Cardiac fibroblast (primary cell): Measurements from ENCODE around the gene ACSS2.

ENCODE experiments used
- DNase-seq, 2 donors: peaks; one replicate each; pipeline versions ENCODE4 v3.0.0 to v3.0.0-alpha.2; 2010; ENCODE audit warnings: low read depth in 2 of 2
- H3K4me3 ChIP-seq, 2 donors: replicated peaks in 1 of 2; 1 replicate in 1 of 2; 2 replicates in 1 of 2; pipeline ENCODE4 v1.5.1; 2011; ENCODE audit warnings: low read depth in 2 of 2, low read length in 2 of 2, mild to moderate bottlenecking in 2 of 2, moderate library complexity in 1 of 2
- TF ChIP-seq, protein P1 (sequence below): IDR thresholded peaks from one replicate; pipeline ENCODE4 v1.5.1; 2011; ENCODE audit warnings: low read depth, mild to moderate bottlenecking, low read length, inconsistent platforms

Gene ACSS2

DNA sequence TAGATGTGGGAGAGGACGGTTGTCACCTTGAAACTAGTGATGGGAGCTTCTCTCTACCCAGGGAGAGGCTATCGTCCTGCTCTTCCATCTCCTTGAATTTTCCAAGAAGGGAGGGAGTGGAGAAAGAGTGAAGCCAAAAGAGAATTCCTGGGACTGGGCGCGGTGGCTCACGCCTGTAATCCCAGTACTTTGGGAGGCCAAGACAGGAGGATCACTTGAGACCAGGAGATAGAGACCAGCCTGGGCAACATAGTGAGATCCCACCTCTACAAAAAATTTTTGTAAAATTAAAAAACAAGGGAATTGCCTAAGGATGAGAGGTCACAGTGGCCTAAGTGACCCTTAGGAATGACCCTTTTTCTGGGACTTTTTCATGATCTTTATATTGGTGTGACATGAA is 88.1 kb downstream of the ACSS2 start:
- no peak for DNase-seq
- TF ChIP-seq, protein P1, sequence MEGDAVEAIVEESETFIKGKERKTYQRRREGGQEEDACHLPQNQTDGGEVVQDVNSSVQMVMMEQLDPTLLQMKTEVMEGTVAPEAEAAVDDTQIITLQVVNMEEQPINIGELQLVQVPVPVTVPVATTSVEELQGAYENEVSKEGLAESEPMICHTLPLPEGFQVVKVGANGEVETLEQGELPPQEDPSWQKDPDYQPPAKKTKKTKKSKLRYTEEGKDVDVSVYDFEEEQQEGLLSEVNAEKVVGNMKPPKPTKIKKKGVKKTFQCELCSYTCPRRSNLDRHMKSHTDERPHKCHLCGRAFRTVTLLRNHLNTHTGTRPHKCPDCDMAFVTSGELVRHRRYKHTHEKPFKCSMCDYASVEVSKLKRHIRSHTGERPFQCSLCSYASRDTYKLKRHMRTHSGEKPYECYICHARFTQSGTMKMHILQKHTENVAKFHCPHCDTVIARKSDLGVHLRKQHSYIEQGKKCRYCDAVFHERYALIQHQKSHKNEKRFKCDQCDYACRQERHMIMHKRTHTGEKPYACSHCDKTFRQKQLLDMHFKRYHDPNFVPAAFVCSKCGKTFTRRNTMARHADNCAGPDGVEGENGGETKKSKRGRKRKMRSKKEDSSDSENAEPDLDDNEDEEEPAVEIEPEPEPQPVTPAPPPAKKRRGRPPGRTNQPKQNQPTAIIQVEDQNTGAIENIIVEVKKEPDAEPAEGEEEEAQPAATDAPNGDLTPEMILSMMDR: no peak
- H3K4me3 ChIP-seq: no peak overlapping the region

DNA sequence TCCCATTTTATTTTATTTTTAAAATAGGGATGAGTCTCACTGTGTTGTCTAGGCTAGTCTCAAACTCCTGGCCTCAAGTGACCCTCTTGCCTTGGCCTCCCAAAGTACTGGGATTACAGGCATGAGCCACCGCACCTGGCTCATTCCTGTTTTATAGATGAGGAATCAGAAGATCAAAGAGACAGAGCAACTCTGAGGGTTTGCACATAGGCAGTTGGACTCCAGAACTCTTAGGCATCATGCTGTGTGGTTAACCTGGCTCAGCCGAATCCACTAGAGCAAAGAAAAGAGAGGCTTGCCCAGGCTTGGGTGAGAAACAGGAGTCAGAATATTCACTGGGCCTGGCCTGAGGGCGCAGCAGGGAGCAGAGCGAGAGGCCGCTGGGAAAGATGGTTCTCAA is 88.6 kb downstream of the ACSS2 start:
- TF ChIP-seq, protein P1: no peak
- DNase-seq: no peak
- H3K4me3 ChIP-seq: no peak overlapping the region

DNA sequence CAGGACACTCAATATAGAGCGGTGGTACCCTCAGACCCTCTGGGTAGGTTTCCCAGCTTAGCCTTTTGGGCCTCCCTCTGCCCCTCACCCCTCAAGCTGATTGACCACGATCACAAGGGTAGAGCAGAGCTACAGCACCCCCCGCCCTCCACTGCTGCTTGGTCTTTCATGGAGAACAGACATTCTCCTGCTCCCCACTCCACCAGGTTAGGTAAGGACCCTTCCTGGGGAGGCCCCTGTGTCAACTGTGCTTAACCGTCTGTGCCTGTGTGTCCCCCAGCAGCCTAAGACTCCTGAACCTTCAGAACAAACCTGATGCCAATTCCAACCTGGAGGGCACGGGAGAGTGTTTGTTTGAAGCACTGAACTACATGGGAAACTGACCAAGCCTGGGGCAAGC is 91.0 kb downstream of the ACSS2 start:
- TF ChIP-seq, protein P1: no peak
- DNase-seq: no peak
- H3K4me3 ChIP-seq: no peak overlapping the region

DNA sequence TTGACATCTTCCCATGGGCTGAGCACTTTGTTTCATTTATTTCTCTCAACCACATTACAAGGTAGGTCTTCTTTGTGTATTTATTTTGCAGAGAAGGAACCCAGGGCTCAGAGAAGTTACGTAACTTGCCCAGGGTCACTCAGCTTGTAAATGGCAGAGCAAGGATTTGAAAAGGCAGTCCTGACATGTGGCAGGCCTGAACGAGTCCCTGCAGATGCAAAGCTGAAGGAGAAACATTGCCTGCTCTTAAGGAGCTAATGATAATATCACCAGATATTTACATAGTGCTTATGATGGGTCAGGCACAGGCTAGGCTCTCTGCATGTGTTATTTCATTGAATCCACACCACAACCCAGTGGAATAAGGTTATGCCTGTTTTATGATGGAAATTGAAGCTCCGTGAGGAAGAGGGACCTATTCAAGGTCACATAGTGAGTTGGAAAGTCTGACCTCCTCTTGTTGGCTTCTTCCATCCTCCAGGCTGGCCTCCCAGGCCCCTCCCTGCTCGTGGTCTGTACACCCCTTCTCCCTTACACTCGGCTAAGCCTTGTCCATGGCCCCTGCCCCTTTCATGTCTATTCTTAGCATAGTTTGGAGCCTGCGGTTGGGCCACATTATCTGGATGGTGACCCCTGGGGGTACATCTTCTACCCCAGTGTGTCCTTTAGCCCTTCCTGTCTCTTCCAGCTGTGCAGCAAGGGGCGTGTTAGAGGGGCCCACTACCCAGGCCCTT is 91.8 kb downstream of the ACSS2 start:
- TF ChIP-seq, protein P1: no peak
- DNase-seq: no peak
- no peak overlapping the region for H3K4me3 ChIP-seq

DNA sequence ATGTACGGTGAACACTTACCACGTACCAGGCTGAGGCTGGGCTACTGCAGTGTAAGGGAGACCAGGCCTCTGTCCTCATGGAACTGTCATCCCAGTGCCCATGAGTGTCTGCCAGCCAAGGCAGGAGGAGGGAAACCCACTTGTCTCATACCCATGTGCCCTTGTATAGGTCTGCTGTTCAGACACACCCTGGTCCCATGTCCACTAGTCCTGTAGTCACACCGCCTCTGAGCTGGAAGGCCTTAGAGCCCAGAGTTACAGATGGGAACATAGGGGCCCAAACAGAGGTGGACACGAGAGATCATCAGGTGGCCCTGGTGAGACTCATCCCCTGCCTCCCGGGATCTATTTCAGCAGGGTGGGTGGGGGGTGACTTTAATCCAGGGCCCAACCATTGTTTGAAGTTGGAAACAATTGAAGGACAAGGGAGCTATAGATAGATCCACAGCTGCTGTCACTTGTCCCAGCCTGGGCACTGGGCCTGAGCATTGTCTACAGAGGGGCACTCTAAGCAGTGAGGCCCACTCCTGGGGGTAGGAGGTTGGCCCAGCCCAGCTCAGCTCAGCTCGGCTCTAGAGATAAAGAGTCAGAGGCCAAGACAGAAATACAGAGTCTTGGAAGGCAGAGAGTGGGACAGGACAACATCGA is 93.9 kb downstream of the ACSS2 start:
- TF ChIP-seq, protein P1: no peak
- H3K4me3 ChIP-seq: no peak overlapping the region
- no peak for DNase-seq

DNA sequence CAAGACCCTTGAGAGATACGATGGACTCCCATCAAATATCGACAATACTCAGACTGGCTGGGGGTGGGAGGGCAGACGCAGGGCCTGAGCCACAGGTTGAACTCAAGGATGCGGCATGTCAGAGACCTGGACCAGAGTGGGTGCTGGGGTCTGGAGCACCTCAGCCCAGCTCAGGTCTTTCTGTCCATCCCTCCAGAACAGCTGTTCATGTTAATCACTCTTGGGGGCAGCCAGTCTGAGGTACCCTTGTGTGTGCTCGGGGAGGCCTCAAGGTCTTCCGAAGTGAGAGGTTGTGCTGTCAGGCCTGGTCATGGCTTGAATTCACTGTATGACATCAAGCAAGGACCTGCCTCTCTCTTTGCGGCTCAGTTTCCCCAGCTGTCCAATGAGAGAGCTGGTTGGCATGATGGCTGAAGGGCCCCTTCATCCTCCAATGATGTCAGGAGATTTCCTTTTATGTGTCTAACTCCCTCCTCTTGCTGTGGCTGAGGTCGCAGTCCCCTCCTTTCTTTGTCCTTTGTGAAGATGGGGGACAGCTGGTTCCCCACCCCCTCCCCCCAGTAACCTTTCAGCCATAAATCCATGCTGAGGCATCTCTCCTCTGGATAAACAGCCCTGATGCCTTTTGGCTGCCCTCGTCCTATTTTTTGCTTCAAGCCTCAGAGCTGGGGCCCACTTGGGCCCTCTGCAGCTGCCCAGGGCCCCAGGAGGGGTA is 94.6 kb downstream of the ACSS2 start:
- TF ChIP-seq, protein P1: no peak
- no peak for DNase-seq
- H3K4me3 ChIP-seq: no peak overlapping the region
